HG03159 (cell line): ENCODE results near the gene FAM47A.

ENCODE experiments used
- ATAC-seq: cut with Tn5 transposase; IDR thresholded peaks from one replicate; pipeline ENCODE4 v1.9.1; 2021; ENCODE audit warnings: mild to moderate bottlenecking, moderate library complexity; ENCODE audit not compliant: unreplicated experiment

The FAM47A gene

GRCh38 chrX:34132028-34132427 is at the start of gene FAM47A:
TSS of gene FAM47A (minus strand) at chrX:34132314. CDS start at chrX:34132278, 36 bp downstream.
- no peak for ATAC-seq

GRCh38 chrX:34147345-34147744 is 15.2 kb upstream of the FAM47A start:
- no peak for ATAC-seq

DNA sequence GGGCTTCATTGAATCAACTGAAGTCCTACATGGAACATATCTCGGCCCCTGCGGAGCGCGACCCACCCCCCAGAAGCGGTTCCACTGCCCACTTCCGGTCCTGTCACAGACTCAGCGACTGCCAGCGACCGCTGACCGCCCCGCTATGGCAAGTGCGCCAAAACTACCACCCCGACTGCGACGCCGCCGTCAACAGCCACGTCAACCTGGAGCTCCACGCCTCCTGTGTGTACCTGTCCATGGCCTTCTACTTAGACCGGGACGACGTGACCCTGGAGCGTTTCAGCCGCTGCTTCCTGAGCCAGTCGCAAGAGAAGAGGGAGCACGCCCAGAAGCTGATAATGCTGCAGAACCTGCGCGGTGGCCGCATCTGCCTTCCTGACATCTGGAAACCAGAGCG is 14.8 kb upstream of the FAM47A start:
- no peak for ATAC-seq

- ATAC-seq, result no peak
These were observed 12.1 kb upstream of the FAM47A start for GRCh38 chrX:34144246-34144645.

- ATAC-seq, result no peak
These were observed 8.7 kb upstream of the FAM47A start for GRCh38 chrX:34140816-34141215.

GRCh38 chrX:34130980-34131744 is 952 bp downstream of the FAM47A start:
- ATAC-seq, result no peak

DNA sequence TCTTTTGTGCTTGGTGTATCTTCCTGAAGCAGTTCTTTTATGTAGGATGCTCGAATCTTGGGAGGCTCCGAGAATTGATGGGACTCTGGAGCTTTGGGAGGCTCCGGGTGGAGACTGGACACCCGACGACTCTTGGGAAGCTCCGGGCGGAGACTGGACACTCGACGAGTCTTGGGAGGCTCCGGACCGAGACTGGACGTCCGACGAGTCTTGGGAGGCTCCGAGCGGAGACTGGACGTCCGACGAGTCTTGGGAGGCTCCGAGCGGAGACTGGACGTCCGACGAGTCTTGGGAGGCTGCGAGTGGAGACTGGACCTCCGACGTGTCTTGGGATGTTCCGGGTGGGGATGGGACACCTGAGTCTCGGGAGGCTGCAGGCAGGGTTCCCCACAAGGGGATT is 1.6 kb downstream of the FAM47A start:
- no peak for ATAC-seq

DNA sequence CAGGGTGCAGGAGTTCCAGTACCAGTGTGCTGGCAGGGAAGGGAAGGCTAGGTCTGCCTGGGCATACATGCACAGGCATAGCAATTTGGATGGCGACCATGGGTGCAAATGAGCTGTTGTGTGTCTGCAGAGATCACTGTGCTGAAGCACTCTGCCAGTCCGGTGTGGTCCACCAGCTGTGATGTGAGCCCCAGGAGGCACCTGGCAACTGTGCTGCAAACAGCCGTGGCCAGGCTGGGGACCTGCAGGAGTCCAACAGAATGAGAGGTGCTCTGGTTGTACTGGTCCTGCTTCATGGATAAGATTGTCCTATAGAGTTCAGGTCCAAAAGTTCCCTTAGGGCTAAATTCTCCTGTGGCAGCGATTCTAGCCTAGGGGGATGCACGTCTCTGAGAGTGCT is 6.1 kb downstream of the FAM47A start:
- ATAC-seq, result no peak

- ATAC-seq, result no peak
These were observed 13.0 kb downstream of the FAM47A start for GRCh38 chrX:34119122-34119521.

GRCh38 chrX:34112459-34112858 is 19.7 kb downstream of the FAM47A start:
- ATAC-seq, result no peak
